Breast epithelium (tissue), 4 donors: ENCODE measurements around the gene INHA. TPM values are rescaled to one million over a fixed set of nuclear protein-coding genes. Genes with fewer than 3 reads are reported as not detected.

ENCODE experiments used
- DNase-seq, 2 donors: peaks; one replicate each; pipeline ENCODE4 v3.0.0-alpha.2; 2019; ENCODE audit warnings: low spot score in 2 of 2
- H3K27ac ChIP-seq, 2 donors: fragments of 200-600 bp; sonication (generic) in 1 of 2; one replicate each; pipeline ENCODE4 v1.5.1; 2016 to 2019; ENCODE audit warnings: mild to moderate bottlenecking in 1 of 2
- H3K27me3 ChIP-seq, 2 donors: fragments of 200-600 bp; sonication (generic) in 1 of 2; one replicate each; pipeline versions ENCODE4 v1.5.1 to v1.6.0; 2017 to 2019; ENCODE audit warnings: control low read depth in 1 of 2, mild to moderate bottlenecking in 1 of 2
- H3K36me3 ChIP-seq: fragments of 200-600 bp; one replicate; pipeline ENCODE4 v1.5.1; 2019
- H3K4me1 ChIP-seq, 2 donors: fragments of 200-600 bp; sonication (generic); one replicate each; pipeline ENCODE4 v1.5.1; 2016 to 2019; ENCODE audit warnings: control low read depth in 1 of 2
- H3K4me3 ChIP-seq, 3 donors: fragments of 200-600 bp; sonication (generic); 1 replicate in 2 of 3; 2 replicates in 1 of 3; pipeline ENCODE4 v1.5.1; 2016 to 2019; ENCODE audit warnings: mild to moderate bottlenecking in 3 of 3, moderate library complexity in 2 of 3
- H3K9me3 ChIP-seq, 2 donors: fragments of 200-600 bp; sonication (generic) in 1 of 2; one replicate each; pipeline ENCODE4 v1.5.1; 2016 to 2019; ENCODE audit warnings: control low read depth in 1 of 2
- POLR2A ChIP-seq: fragments of 450-650 bp; IDR thresholded peaks from one replicate; pipeline ENCODE4 v1.6.1; 2016; ENCODE audit warnings: antibody characterized with exemption, mild to moderate bottlenecking, moderate library complexity
- POLR2AphosphoS5 ChIP-seq, 3 donors: sonication (generic); formaldehyde crosslinking; IDR thresholded peaks; one replicate each; pipeline ENCODE4 v1.6.1; 2017; ENCODE audit warnings: antibody characterized with exemption in 3 of 3
- intact Hi-C: fragments of 100-400 bp; cut with DNase I; formaldehyde crosslinking; loops from one replicate; pipeline ENCODE4 v1.15.1; 2023; ENCODE audit warnings: low total_unique reads
- total RNA-seq, 3 donors: library from RNA; depleted of rRNA; stranded (reverse); fragments of >200 nt; gene quantifications; one replicate each; pipeline ENCODE4 v1.1.0, GENCODE V29; 2016
- TF ChIP-seq, protein P1 (sequence below), 3 donors: fragments of 450-650 bp; IDR thresholded peaks; one replicate each; pipeline ENCODE4 v1.5.1; 2016 to 2017; ENCODE audit warnings: antibody characterized with exemption in 3 of 3, mild to moderate bottlenecking in 3 of 3, moderate library complexity in 3 of 3

INHA gene
- total RNA-seq, 3 donors from 2014 or later, result 0.64 to 0.73 TPM; not detected in 1

- H3K4me3 ChIP-seq, result no peak overlapping the region
- no peak for DNase-seq
- H3K36me3 ChIP-seq, result no peaks in the 10 kb centered on the region
- peaks cover 2 to 3% of the 10 kb centered on the region in 2 donors for H3K4me1 ChIP-seq
- no peak for TF ChIP-seq POLR2AphosphoS5 (IDR thresholded peaks at IDR 0.05)
- TF ChIP-seq, protein P1, sequence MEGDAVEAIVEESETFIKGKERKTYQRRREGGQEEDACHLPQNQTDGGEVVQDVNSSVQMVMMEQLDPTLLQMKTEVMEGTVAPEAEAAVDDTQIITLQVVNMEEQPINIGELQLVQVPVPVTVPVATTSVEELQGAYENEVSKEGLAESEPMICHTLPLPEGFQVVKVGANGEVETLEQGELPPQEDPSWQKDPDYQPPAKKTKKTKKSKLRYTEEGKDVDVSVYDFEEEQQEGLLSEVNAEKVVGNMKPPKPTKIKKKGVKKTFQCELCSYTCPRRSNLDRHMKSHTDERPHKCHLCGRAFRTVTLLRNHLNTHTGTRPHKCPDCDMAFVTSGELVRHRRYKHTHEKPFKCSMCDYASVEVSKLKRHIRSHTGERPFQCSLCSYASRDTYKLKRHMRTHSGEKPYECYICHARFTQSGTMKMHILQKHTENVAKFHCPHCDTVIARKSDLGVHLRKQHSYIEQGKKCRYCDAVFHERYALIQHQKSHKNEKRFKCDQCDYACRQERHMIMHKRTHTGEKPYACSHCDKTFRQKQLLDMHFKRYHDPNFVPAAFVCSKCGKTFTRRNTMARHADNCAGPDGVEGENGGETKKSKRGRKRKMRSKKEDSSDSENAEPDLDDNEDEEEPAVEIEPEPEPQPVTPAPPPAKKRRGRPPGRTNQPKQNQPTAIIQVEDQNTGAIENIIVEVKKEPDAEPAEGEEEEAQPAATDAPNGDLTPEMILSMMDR (IDR thresholded peaks at IDR 0.05), result no peak
- no peak for TF ChIP-seq POLR2A
- intact Hi-C loops, result no loop called here
- no peaks in the 10 kb centered on the region for H3K27me3 ChIP-seq
- peak overlapping the region; percentile 12 to 35 for H3K27ac ChIP-seq
- H3K9me3 ChIP-seq, result no peaks in the 10 kb centered on the region
Observed at GRCh38 chr2:219536967-219537366, 35.1 kb upstream of the INHA start.

DNA sequence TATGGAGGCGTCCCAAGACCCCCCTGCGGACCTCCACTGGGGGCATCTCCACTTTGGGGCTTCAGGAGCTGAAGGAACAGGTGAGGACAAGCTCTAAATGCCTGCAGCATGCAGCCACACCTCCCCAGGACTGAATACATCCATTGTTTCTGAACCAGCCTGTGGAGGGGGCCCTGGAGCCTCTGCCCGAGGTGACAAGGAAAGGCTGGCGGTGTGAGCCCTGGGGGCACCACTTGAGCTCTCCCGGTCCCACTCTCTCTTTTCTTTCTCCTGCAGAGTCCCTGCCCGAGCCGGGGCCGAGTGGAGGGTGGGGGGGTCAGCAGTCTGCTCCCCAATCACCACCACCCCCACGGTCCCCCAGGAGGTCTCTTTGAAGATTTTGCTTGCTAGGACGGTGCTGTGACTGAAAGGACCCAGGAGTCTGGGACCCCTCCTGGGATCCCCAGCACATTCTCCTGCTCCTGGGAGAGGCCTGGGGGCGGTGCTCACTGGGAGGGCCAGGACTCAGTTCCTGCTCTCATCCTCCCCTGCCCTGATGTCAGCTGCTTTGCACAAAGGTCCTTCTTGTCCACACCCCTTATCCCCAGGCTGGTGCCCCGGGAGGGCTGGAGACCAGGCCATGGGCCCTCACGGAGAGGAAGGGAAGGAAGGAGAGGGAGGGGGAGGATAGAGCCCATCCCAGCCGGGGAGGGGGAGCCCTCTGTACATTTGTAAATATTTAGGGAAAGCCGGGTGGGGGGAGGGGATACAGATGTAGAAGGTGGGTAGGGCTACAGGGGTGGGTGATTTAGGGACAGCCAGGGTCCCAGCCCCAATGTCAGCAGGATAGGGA is 34.2 kb upstream of the INHA start:
- H3K9me3 ChIP-seq, result no peaks in the 10 kb centered on the region
- no peak for DNase-seq
- H3K36me3 ChIP-seq, result no peaks in the 10 kb centered on the region
- peaks cover 3 to 8% of the 10 kb centered on the region in 2 donors for H3K4me1 ChIP-seq
- intact Hi-C loops, result no loop called here
- H3K4me3 ChIP-seq, result no peak overlapping the region
- peak overlapping the region; percentile 12 to 35 for H3K27ac ChIP-seq
- H3K27me3 ChIP-seq, result no peaks in the 10 kb centered on the region
- no peak for TF ChIP-seq POLR2A
- TF ChIP-seq, protein P1 (IDR thresholded peaks at IDR 0.05), result no peak

- intact Hi-C loops, result no loop called here
- DNase-seq, result no peak
- TF ChIP-seq, protein P1 (IDR thresholded peaks at IDR 0.05), result no peak
- TF ChIP-seq POLR2AphosphoS5 (IDR thresholded peaks at IDR 0.05) (no peak), POLR2A (no peak)
- no peaks in the 10 kb centered on the region for H3K36me3 ChIP-seq
- H3K27ac ChIP-seq, result no peak overlapping the region
- H3K27me3 ChIP-seq, result no peaks in the 10 kb centered on the region
- H3K9me3 ChIP-seq, result no peaks in the 10 kb centered on the region
- H3K4me1 ChIP-seq, result peaks cover 3 to 8% of the 10 kb centered on the region in 2 donors
- no peak overlapping the region for H3K4me3 ChIP-seq
Observed at GRCh38 chr2:219538504-219538951, 33.6 kb upstream of the INHA start.

DNA sequence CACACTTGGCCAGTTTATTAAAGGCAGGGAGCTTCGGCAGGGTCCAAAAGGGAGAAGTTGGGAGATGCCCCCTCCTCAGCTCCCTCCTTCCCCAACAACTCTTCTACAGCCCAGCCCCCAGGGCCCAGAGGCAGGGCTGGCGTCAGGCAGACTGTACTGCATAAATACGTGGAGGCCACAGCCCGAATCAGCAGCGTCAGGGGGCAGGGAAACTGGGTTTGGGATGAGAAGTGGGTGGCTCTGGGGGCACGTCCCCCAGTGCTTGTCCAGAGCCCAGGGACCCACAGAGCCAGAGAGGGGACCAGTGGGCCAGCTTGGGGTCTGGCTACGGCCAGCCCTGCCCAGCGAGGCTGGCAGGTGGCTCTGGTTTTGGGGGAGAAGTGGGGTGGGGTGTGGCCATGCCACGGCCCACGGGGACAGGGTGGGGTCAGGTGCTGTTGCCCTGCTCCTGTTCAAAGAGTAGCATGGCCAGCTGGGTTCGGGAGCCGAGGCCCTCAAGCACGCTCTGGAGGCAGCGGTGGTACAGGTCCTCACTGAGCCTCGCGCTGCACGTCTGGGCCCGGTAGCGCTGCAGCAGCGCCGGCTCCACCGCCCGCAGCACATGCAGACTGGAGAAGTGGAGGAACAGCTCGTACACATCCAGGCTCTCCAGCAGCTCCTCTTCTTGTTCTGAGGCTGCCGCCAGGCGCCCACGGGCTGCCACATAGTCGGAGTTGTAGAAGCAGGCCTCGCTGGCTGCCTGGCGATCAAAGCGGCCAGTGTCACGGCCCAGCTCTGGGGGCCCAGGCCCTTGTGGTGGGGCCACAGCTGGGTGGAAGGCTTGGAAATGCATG is 32.9 kb upstream of the INHA start:
- Histone ChIP-seq H3K4me1 (peaks cover 3 to 8% of the 10 kb centered on the region in 2 donors), H3K4me3 (no peak overlapping the region), H3K9me3 (no peaks in the 10 kb centered on the region), H3K27ac (no peak overlapping the region), H3K36me3 (no peaks in the 10 kb centered on the region), H3K27me3 (no peaks in the 10 kb centered on the region)
- no peak for DNase-seq
- intact Hi-C loops, result no loop called here
- TF ChIP-seq POLR2A, result no peak
- TF ChIP-seq POLR2AphosphoS5 (IDR thresholded peaks at IDR 0.05), result no peak
- TF ChIP-seq, protein P1 (IDR thresholded peaks at IDR 0.05), result no peak
